Measurements from ENCODE around the gene RNASE2.
"Not testable (repeated sequence)": the region's sequence is repeated elsewhere in the genome, so short reads cannot be mapped to it uniquely, and the experiment has no call there.

RNASE2 gene

GRCh38 chr14:20982646-20983369 is 27.5 kb downstream of the RNASE2 start:
- DNase-seq (ENCODE audit: low read depth), result no peak

DNA sequence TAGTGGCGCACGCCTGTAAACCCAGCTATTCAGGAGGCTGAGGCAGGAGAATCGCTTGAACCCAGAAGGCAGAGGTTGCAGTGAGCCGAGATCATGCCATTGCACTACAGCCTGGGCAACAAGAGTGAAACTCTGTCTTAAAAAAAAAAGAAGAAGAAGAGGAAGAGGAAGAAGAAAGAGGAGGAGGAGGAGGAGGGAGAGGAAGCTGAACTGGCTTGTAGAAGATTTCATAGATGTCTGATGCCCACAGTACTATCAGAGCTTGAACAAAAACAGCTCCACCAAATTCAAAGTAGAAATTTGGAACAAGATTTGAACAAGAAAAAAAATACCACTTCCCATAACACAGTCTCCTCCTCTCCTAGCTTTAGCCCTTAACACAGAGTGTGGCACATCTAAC is 30.4 kb downstream of the RNASE2 start:
- DNase-seq (ENCODE audit: low read depth), result not testable (repeated sequence)

GRCh38 chr14:20986811-20987210 is 31.5 kb downstream of the RNASE2 start:
- no peak for DNase-seq (ENCODE audit: low read depth)

GRCh38 chr14:20988717-20989470 is 33.6 kb downstream of the RNASE2 start:
- no peak for DNase-seq (ENCODE audit: low read depth)

- DNase-seq (ENCODE audit: low read depth), result no peak
Measured at GRCh38 chr14:20989471-20989786, 34.1 kb downstream of the RNASE2 start.

DNA sequence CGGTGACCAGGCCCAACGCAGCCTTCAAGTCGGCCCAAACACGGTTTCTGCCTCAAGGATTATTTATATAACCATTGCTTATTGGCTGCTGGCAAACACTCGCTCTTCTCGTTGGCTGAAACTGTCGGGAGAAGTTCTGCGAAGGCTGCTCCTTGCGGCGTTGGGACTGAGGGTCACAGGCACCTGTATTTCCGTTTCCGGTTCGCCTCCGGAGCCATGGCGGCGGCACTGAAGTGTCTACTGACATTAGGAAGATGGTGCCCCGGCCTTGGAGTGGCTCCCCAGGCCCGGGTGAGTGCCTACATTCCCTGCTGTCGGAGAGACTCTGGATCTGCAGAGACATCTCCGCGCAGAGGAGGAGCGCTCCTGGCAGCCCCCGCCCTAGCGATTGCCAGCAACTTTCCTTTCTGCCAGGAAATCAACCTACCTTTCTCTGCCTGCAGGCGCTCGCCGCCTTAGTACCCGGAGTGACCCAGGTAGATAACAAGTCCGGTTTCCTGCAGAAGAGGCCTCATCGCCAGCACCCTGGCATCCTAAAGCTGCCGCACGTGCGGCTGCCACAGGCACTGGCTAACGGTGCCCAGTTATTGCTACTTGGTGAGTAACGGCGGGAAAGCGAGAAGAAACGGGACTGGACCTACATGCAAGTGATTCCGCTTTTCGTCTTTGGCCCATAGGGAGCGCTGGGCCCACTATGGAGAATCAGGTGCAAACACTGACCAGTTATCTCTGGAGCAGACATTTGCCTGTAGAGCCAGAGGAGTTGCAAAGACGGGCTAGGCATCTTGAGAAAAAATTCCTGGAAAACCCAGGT is 34.7 kb downstream of the RNASE2 start, which contains the start of gene METTL17:
Gene METTL17 (plus strand): TSS at position 194 of the 814 bp plus-strand sequence. CDS start 23 bp downstream, at position 217.
- peak; percentile 73 for DNase-seq (ENCODE audit: low read depth)

GRCh38 chr14:20996521-20996920 is 41.2 kb downstream of the RNASE2 start:
- no peak for DNase-seq (ENCODE audit: low read depth)

DNA sequence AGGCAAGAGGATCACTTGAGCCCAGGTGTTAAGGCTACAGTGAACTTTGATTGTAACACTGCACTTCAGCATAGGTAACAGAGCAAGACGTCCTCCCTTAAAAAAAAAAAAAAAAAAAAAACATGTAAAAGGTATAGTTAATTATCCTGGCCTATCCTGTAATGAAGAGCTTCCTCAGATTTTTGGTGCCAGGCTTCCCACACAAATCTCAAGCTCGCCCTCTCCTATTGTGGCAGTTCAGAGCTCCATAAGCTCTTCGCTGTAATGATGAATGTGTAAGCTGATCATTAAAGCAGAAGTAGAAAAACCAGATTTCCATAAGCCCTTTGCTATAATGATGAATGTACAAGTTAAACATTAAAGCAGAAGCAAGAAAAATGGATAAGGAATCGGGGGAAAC is 41.8 kb downstream of the RNASE2 start:
- no peak for DNase-seq (ENCODE audit: low read depth)

DNA sequence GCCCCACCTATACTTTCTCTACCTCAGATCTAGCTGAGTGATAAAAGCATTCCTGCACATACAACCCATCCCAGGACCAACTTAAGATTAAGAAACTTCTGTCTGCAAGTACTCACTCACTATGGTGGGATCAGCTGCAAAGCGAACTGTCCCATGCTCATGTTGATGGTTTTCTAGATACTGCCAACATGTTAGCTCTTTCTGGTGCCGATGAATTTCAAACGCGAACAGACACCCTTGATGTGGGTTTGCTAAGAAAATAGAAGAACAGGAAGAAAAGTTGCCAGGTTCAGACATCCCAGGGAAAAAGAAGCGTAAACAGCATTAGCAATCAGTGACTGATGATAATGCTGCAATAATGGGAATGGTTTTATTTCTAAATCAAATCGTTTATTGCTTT is 42.3 kb downstream of the RNASE2 start:
- DNase-seq (ENCODE audit: low read depth), result no peak

- no peak for DNase-seq (ENCODE audit: low read depth)
Measured at GRCh38 chr14:20998139-20998538, 42.9 kb downstream of the RNASE2 start.

GRCh38 chr14:20998674-20999366 is 43.5 kb downstream of the RNASE2 start, which contains the start of gene SLC39A2:
Gene SLC39A2, plus strand, starts transcription at chr14:20999293. Its CDS starts 154 bp downstream, at chr14:20999447.
- no peak for DNase-seq (ENCODE audit: low read depth)

DNA sequence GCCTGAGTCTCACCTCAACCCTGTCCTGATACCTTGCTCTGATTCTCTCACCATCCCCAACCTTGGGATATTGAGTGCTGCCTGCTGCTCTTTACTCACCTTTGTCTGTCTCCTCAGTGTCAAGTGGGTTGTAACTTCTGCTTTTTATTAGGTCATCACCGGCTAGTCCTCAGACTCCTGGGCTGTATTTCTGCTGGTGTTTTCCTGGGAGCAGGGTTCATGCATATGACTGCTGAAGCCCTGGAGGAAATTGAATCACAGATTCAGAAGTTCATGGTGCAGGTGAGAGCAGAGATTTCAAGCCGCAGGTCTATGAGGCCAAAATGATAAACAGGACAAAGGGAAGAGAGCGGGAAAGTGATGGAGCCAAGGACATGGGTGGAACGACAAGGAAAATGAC is 44.3 kb downstream of the RNASE2 start:
- DNase-seq (ENCODE audit: low read depth), result no peak

DNA sequence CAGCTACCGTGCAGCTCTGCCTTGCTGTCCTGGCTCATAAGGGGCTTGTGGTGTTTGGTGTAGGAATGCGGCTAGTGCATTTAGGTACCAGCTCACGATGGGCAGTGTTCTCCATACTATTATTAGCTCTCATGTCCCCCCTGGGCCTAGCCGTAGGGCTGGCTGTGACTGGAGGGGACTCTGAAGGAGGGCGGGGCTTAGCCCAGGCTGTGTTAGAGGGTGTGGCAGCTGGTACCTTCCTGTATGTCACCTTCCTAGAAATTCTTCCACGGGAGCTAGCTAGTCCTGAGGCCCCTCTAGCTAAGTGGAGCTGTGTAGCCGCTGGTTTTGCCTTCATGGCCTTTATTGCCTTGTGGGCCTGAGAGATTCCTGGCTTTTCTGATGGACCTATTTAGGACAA is 45.9 kb downstream of the RNASE2 start:
- no peak for DNase-seq (ENCODE audit: low read depth)

GRCh38 chr14:21003788-21004346 is 48.6 kb downstream of the RNASE2 start:
- DNase-seq (ENCODE audit: low read depth), result no peak

All from stimulated activated CD8-positive, alpha-beta memory T cell treated with anti-CD3 and anti-CD28 coated beads, Interleukin-12 subunit alpha, Interleukin-12 subunit beta, amount 100 ng/mL, for 1 hour (primary cell).